Activated effector memory CD4-positive, alpha-beta T cell treated with Interleukin-2 at 50 U/mL for 16 hours (primary cell): Measurements from ENCODE around the gene ITGA3.

Source experiments
- DNase-seq: peaks from one replicate; pipeline ENCODE4 v3.0.0-alpha.2; 2020

The ITGA3 gene

DNA sequence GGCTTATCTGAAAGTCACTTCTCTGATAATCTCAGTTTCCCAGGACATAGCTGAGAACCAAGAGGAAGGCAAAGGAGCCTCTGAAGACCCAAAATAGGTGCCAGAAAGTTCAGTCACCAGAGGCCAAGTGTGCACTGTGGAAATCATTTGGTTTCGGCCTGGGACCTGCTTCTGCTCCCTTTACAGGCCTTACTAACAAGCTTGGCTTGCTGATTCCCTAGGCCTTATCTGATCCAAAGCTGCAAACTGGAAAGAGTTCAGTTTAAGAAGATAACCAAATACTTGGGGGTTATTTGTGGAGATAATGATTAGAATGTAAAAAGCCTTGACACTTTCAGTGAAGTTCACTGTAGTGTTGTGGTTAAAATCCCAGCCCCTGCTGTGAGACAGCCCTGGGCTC lies 17.0 kb downstream of the ITGA3 start:
- no peak for DNase-seq

DNA sequence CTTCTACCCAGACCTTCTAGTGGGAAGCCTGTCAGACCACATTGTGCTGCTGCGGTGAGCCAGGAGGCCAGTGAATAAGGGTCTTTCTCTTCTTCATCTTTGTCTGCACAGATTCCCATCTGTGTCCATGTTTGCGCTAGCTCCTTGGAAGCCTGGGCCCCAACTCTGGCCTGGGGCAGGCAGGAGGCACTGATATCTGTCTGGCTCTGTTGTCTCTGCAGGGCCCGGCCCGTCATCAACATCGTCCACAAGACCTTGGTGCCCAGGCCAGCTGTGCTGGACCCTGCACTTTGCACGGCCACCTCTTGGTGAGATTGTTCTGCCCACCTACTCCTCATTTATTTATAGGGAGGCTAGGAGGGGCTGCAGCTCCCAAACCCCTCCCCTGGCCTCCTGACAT lies 18.3 kb downstream of the ITGA3 start:
- DNase-seq: no peak

- no peak for DNase-seq
Measured at GRCh38 chr17:50075446-50076032, 19.6 kb downstream of the ITGA3 start.

DNA sequence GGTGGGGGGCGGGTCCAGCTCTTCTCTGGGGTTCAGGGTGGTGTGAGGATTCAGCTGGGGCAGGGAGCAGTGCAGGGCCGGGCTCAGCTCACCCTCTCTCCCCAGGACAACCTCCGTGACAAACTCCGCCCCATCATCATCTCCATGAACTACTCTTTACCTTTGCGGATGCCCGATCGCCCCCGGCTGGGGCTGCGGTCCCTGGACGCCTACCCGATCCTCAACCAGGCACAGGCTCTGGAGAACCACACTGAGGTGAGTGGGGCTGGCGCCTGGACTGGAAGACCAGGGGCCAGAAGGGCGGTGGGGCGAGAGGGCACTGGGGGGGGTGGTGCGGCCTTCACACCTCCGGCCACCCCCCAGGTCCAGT lies 20.3 kb downstream of the ITGA3 start:
- DNase-seq: no peak

- no peak for DNase-seq
Measured at GRCh38 chr17:50076591-50077235, 20.8 kb downstream of the ITGA3 start.

DNA sequence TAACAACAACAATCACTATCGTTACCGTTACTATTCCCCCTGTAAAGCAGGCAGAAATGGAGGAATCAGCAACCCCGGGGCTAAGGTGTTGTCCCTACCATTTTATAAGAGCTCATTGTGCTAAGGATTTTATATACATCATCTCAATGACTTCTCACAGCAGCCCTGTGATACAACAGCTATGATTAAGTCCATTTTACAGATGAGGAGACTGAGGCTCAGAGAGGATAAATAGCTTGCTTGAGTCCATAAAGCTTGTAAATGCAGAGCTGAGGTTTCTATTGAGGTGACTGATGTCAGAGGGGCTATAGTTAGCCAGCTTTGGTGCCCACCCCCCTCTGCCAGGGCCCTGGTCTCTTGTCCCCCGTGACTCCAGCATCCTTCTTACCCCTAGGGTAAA lies 22.5 kb downstream of the ITGA3 start:
- no peak for DNase-seq

DNA sequence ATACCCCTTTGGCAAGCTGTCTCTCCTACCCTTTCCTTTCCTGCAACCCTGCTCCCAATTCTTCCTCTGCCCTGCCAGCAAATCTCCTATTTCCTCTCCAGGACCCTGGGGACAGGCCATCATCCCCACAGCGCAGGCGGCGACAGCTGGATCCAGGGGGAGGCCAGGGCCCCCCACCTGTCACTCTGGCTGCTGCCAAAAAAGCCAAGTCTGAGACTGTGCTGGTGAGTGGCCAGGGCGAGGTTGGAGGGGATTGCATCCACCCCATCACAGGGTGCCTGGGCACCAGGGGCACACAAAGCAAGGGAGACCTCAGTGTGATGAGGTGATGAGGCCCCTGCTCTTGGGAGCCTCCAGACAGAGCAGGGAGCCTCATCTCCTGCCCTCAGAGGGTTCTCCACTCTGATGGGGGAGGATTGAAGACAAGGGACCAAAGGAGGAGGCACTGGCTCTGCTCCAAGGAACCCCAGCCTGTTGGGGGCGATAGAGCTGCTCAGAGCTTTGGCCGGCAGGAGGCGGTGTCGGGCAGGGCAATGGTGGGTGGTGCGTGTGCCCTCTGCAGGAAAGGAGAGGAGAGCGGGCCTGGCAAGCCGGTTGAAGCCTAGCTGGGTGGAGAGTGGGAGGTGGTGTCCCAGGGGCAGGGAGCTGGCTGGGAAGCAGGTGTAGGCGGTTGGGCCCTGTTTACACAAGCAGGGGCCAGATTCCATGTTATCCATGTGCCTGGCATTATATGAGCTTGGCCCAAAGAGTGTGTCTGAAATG lies 23.6 kb downstream of the ITGA3 start:
- DNase-seq: no peak

GRCh38 chr17:50080096-50080480 lies 24.2 kb downstream of the ITGA3 start:
- no peak for DNase-seq

DNA sequence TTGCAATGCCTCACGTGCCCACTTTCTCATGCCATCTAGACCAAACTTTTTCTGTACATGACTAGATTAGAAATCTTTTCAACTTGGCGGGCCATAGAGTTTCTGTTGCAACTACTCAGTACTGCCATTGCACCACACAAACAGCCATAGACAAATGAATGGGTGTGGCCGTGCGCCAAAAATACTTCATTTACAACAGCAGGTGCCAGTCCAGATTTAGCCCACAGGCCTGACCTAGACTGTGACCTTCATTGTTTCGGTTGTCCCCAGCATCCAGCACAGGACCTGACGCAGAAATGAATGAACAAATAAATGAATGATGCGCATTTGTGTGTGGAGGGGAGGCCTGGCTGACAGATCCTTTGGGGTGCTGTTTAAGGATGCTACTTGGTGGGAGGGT lies 24.9 kb downstream of the ITGA3 start:
- DNase-seq: no peak

DNA sequence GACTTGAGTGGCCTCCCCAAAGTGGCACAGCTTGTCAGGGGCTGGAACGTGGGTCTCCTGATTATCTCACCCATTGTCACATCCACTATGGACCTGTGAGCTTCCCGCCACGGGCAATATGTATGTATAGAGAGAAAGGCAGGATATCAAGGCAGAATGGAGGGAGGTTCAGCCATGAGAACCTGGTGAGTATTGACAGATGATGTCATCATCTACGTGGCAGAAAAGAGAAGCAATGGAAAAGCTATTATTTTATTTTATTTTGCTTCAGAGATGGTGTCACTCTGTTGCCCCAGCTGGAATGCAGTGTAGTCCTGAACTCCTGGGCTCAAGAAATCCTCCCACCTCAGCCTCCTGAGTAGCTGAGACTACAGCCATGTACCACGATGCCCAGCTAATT lies 25.8 kb downstream of the ITGA3 start:
- DNase-seq: no peak

- DNase-seq: peak; percentile 63
Measured at GRCh38 chr17:50087246-50087911, 31.5 kb downstream of the ITGA3 start.

DNA sequence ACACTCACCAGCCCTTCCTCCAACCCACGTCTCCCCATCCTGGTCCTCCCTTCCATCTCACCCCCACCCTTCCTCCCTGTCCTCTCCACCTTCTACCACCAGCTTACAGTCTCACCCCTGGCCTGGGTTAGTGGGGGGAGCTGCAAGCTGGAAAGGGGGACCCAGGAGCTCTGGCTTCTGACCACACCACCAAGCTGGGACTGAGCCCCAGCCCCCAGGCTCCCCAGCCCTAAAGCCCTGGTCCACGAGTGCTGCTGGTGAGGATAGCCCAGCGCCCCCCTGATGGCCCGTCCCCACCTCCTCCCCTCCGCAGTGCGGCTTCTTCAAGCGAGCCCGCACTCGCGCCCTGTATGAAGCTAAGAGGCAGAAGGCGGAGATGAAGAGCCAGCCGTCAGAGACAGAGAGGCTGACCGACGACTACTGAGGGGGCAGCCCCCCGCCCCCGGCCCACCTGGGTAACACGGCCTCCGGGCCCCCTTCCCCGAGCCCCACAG lies 32.0 kb downstream of the ITGA3 start:
- no peak for DNase-seq

GRCh38 chr17:50088952-50089825 lies 33.3 kb downstream of the ITGA3 start:
- no peak for DNase-seq

DNA sequence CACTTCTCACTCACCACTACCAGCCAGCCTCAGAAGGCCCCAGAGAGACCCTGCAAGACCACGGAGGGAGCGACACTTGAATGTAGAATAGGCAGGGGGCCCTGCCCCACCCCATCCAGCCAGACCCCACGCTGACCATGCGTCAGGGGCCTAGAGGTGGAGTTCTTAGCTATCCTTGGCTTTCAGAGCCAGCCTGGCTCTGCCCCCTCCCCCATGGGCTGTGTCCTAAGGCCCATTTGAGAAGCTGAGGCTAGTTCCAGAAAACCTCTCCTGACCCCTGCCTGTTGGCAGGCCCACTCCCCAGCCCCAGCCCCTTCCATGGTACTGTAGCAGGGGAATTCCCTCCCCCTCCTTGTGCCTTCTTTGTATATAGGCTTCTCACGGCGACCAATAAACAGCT lies 34.2 kb downstream of the ITGA3 start:
- no peak for DNase-seq

- DNase-seq: no peak
Measured at GRCh38 chr17:50090971-50091917, 35.3 kb downstream of the ITGA3 start.

DNA sequence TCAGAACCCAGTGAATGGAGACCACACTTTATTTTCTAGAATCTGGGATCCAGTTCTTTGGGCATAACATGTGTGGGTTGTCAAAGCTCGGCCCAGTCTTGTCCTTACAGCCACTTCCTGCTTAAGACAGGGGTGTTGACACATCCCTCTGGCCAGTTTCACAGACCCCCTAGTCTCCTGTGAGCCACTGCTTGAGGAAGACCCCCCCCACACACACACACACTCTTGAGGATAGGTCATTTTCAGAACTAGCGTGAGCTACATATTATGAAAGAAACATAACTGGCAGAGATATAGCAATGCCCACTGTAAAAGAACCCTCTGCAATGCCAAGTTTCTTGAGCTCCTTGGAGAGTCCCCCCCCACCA lies 36.0 kb downstream of the ITGA3 start:
- no peak for DNase-seq

- no peak for DNase-seq
Measured at GRCh38 chr17:50093246-50093645, 37.3 kb downstream of the ITGA3 start.

DNA sequence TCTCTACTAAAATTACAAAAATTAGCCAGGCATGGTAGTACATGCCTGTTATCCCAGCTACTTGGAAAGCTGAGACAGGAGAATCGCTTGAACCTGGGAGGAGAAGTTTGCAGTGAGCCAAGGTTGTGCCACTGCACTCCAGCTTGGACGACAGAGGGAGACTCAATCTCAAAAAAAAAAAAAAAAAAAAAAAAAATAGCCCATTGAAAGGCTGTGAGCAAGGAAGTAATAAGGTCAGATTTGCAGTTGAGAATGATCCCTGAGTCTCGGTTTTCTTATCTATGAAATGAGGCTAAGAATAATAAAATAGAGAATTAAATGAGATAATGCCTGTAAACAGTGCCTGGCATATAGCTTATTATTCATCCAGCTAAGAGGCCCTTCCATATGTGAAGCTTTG lies 37.9 kb downstream of the ITGA3 start:
- no peak for DNase-seq

DNA sequence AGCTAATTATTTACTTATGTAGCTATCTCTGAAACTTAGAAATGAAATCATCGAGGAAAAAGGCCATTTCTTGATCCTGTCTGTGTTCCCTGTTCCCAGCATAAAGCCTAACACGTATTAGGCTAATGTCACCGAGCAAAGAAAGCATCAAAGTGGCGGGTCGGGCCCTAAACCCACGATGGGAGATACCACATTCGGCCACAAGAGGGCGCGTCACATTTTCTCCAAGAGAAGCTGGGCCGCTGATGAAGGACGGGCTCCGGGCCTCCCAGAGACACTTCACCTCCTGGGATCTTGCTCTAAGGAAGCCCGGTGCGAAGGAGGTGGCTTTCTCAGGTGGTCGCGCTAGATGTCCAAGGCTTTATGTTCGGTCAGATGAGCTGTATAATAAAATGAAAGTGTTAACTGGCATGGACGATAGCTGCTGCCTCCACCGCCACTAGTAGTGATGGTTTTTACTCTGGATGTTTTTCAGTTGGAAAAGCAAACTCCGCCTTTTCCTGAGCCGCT lies 38.4 kb downstream of the ITGA3 start:
- DNase-seq: peak; percentile 87

DNA sequence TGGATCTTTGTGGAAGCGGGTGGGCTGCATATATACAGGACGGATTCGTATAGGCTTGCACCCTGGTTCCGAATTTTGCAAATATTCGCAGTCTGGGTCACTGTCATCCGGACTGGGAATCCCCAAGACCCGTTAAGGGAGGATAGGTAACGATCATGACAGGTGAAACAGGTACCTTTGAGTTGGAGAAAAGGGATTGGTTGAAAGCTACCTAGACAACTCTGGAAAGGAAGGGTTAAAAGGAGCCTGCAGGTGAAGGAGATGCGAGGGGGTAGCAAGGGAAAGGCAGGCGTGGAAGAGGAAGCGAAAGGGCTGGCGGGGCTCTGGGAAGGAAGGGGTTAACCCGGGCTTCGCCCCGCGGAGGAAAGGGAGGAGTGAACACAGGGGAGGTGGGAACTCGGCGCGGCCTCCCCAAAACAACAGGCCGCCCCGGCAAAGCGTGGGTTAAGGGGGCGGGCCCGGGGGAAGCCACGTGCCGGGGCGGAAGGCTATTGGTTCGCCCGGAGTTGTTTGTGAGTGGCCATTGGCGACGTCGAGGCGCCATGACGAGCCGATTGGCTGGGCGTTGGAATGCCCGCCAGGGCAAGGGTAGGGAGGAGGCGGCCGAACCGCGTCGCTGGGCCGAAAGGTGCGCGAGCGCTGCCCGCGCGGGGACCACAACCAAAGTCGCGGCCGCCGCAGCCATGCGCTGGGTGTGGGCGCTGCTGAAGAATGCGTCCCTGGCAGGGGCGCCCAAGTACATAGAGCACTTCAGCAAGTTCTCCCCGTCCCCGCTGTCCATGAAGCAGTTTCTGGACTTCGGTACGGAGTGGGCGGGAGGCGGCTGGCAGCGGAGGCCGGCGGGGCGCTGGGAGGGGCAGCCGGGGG lies 39.1 kb downstream of the ITGA3 start, which contains the start of gene PDK2:
PDK2 (plus strand) TSS at position 599 of the 867 bp plus-strand sequence; CDS start at position 684, 85 bp downstream.
- peak; percentile 97 for DNase-seq
